H1 (cell line): Measurements from ENCODE around the gene PARP1. TPM values are rescaled to one million over a fixed set of nuclear protein-coding genes. Genes with fewer than 3 reads are reported as not detected.

ENCODE experiments used
- CEBPB ChIP-seq: IDR thresholded peaks from 2 replicates; pipeline ENCODE4 v1.6.1; 2012; ENCODE audit warnings: low read depth, low read length
- GABPA ChIP-seq: IDR thresholded peaks from 2 replicates; pipeline ENCODE4 v1.6.1; 2011; ENCODE audit warnings: mild to moderate bottlenecking, low read length, moderate library complexity, borderline replicate concordance; ENCODE audit not compliant: insufficient read depth
- POLR2AphosphoS5 ChIP-seq: IDR thresholded peaks from 2 replicates; pipeline ENCODE4 v1.6.1; 2011; ENCODE audit warnings: low read depth, low read length
- RNF2 ChIP-seq: fragments of 200-900, 300-1000 bp; sonication (generic); IDR thresholded peaks from 2 replicates; pipeline ENCODE4 v1.7.1; 2016; ENCODE audit warnings: borderline replicate concordance, low read depth, mild to moderate bottlenecking, antibody characterized with exemption, low read length; ENCODE audit not compliant: poor library complexity, severe bottlenecking; ENCODE audit errors: missing control alignments
- polyA plus RNA-seq, 7 experiments: library from polyadenylated mRNA; depleted of rRNA in 3 of 7; stranded (reverse) in 5 of 7; unstranded in 2 of 7; fragments of >200 nt in 5 of 7; fragments of 200-250 nt in 2 of 7; gene quantifications; 1 replicate in 5 of 7; 2 replicates in 1 of 7; 4 replicates in 1 of 7; pipeline versions ENCODE4 v1.2.1 to v1.2.3, GENCODE V29; 2011 to 2013; ENCODE audit warnings: missing spikeins in 2 of 7, mixed read lengths in 2 of 7
- total RNA-seq: library from RNA; stranded (reverse); fragmentation: NEBNext Ultra II Directional; extraction: Animal tissue kit (Norgen Biotek cat#: 25700); gene quantifications from 2 replicates; pipeline ENCODE4 v1.2.1, GENCODE V29; 2021

The PARP1 gene
- total and polyA plus RNA-seq, 2 of the 8 experiments (the other 6 are each of a cell fraction or from before 2014, with no cell fraction given) = 416 to 441 TPM

GRCh38 chr1:226325178-226325577 lies 82.7 kb downstream of the PARP1 start (continued):
- no peak for TF ChIP-seq RNF2
- no peak for TF ChIP-seq CEBPB
- TF ChIP-seq GABPA = no peak
- no peak for TF ChIP-seq POLR2AphosphoS5
